ENCODE data around the gene RPH3AL. TPM values are rescaled to one million over a fixed set of nuclear protein-coding genes. Genes with fewer than 3 reads are reported as not detected.

The RPH3AL gene
- total and polyA plus RNA-seq, 4 experiments from 2014 or later = 1.7 to 5.9 (median 4.0) TPM

DNA sequence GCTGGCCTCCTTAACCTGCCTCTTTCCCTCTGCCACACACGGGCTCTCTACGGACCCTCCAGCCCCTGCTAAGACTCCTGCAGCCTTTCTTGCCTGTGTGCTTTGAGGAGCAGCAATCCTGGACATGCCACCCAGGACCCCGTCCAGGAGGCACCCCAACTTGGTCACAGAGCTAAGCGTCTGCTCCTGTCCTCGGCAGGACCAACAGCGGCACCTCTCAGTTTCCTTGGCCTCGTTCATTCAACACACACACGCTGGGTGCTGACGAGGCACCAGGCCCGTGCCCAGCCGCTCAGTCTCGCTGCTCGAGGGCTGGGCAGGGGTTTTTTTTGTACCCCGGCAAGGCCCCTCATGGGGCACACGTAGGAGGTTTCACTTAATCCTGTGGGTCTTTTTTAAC, 15.2 kb downstream of the RPH3AL start:
- H3K4me1 ChIP-seq (ENCODE audit: insufficient read depth, low read length) = peaks cover 23% of the 10 kb centered on the region
- Mint-ChIP-seq H3K4me1 (peaks cover 4 to 29% (median 18%) of the 10 kb centered on the region in 4 donors), H3K27me3 (peaks cover 5% of the 10 kb centered on the region in 2 donors), H3K36me3 (no peaks in the 10 kb centered on the region), H3K4me3 (no peak overlapping the region), H3K27ac (no peak overlapping the region), H3K9me3 (no peaks in the 10 kb centered on the region)
- H3K27ac ChIP-seq (ENCODE audit: low read depth, low read length) = no peak overlapping the region
- no peak overlapping the region for H3K4me3 ChIP-seq (ENCODE audit: low read length in 2 of 2)
- no peaks in the 10 kb centered on the region for H3K27me3 ChIP-seq (ENCODE audit: insufficient read depth, low read length)
- POLR2A ChIA-PET (ENCODE audit: partially characterized antibody) = no interaction called here
- intact Hi-C loops (cut with micrococcal nuclease) = loop anchor here (10.0 kb wide), 1 partner anchor 47 kb away; no protein-coding TSS in a partner anchor
- H3K9me3 ChIP-seq (ENCODE audit: control insufficient read depth in 1 of 2, low read length in 2 of 2) = no peaks in the 10 kb centered on the region
- DNase-seq = no peak
- H3K36me3 ChIP-seq (ENCODE audit: insufficient read depth, low read length) = no peaks in the 10 kb centered on the region
- CTCF ChIA-PET (ENCODE audit: partially characterized antibody) = no interaction called here

DNA sequence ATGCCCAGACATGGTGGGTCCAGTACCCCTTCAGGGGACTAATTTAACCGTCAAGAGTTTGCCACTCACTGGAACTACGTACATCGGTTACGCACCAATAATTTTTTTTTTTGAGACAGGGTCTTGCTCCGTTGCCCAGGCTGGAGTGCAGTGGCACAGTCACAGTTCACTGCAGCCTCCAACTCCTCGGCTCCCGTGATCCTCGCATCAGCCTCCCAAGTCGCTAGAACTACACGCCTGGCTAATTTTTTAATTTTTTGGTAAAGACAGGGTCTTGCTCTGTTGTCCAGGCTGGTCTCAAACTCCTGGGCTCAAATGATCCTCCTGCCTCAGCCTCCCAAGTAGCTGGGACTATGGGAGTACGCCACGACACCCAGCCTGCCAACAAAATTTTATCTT, 15.6 kb downstream of the RPH3AL start:
- H3K36me3 Mint-ChIP-seq = no peaks in the 10 kb centered on the region
- POLR2A ChIA-PET (ENCODE audit: partially characterized antibody) = no interaction called here
- peaks cover 5% of the 10 kb centered on the region in 2 donors for H3K27me3 Mint-ChIP-seq
- peaks cover 23% of the 10 kb centered on the region for H3K4me1 ChIP-seq (ENCODE audit: insufficient read depth, low read length)
- H3K27ac ChIP-seq (ENCODE audit: low read depth, low read length) = no peak overlapping the region
- intact Hi-C loops (cut with micrococcal nuclease) = loop anchor here (10.0 kb wide), 1 partner anchor 48 kb away; no protein-coding TSS in a partner anchor
- no peak overlapping the region for H3K27ac Mint-ChIP-seq
- H3K4me3 Mint-ChIP-seq = peak overlapping the region in 1 of 8 donors; percentile 55
- no peak overlapping the region for H3K4me3 ChIP-seq (ENCODE audit: low read length in 2 of 2)
- no peaks in the 10 kb centered on the region for H3K27me3 ChIP-seq (ENCODE audit: insufficient read depth, low read length)
- H3K4me1 Mint-ChIP-seq = peaks cover 4 to 32% (median 18%) of the 10 kb centered on the region in 4 donors
- no peaks in the 10 kb centered on the region for H3K9me3 ChIP-seq (ENCODE audit: control insufficient read depth in 1 of 2, low read length in 2 of 2)
- CTCF ChIA-PET (ENCODE audit: partially characterized antibody) = no interaction called here
- no peaks in the 10 kb centered on the region for H3K36me3 ChIP-seq (ENCODE audit: insufficient read depth, low read length)
- DNase-seq = no peak
- H3K9me3 Mint-ChIP-seq = no peaks in the 10 kb centered on the region

GRCh38 chr17:336110-337021, 16.2 kb downstream of the RPH3AL start:
- Mint-ChIP-seq H3K9me3 (no peaks in the 10 kb centered on the region), H3K27ac (peak overlapping the region in 3 of 7 donors; percentile 74 to 86 (median 84)), H3K27me3 (peaks cover 5% of the 10 kb centered on the region in 2 donors), H3K4me3 (peak overlapping the region in 5 of 8 donors; percentile 43 to 81 (median 65)), H3K36me3 (peaks cover 0 to 3% of the 10 kb centered on the region in 2 donors), H3K4me1 (peaks cover 4 to 39% (median 23%) of the 10 kb centered on the region in 4 donors)
- ChIA-PET POLR2A (ENCODE audit: partially characterized antibody) (no interaction called here), CTCF (ENCODE audit: partially characterized antibody) (no interaction called here)
- Histone ChIP-seq H3K4me1 (ENCODE audit: insufficient read depth, low read length) (peaks cover 29% of the 10 kb centered on the region), H3K27ac (ENCODE audit: low read depth, low read length) (no peak overlapping the region), H3K9me3 (ENCODE audit: control insufficient read depth in 1 of 2, low read length in 2 of 2) (no peaks in the 10 kb centered on the region), H3K27me3 (ENCODE audit: insufficient read depth, low read length) (no peaks in the 10 kb centered on the region), H3K4me3 (ENCODE audit: low read length in 2 of 2) (no peak overlapping the region), H3K36me3 (ENCODE audit: insufficient read depth, low read length) (no peaks in the 10 kb centered on the region)
- intact Hi-C loops (cut with micrococcal nuclease) = loop anchor here (10.0 kb wide), 1 partner anchor 48 kb away; no protein-coding TSS in a partner anchor
- peak; percentile 25 to 48 (median 33) for DNase-seq

- peaks cover 3 to 5% of the 10 kb centered on the region in 2 donors for H3K27me3 Mint-ChIP-seq
- H3K27me3 ChIP-seq (ENCODE audit: insufficient read depth, low read length) = no peaks in the 10 kb centered on the region
- H3K36me3 Mint-ChIP-seq = peaks cover 0 to 3% of the 10 kb centered on the region in 2 donors
- peak overlapping the region in 3 of 8 donors; percentile 15 to 73 (median 65) for H3K4me3 Mint-ChIP-seq
- peaks cover 36% of the 10 kb centered on the region for H3K4me1 ChIP-seq (ENCODE audit: insufficient read depth, low read length)
- no peaks in the 10 kb centered on the region for H3K9me3 ChIP-seq (ENCODE audit: control insufficient read depth in 1 of 2, low read length in 2 of 2)
- peaks cover 4 to 46% (median 29%) of the 10 kb centered on the region in 4 donors for H3K4me1 Mint-ChIP-seq
- H3K27ac Mint-ChIP-seq = peak overlapping the region in 2 of 7 donors; percentile 84
- DNase-seq = no peak
- CTCF ChIA-PET (ENCODE audit: partially characterized antibody) = no interaction called here
- H3K36me3 ChIP-seq (ENCODE audit: insufficient read depth, low read length) = no peaks in the 10 kb centered on the region
- POLR2A ChIA-PET (ENCODE audit: partially characterized antibody) = no interaction called here
- intact Hi-C loops (cut with micrococcal nuclease) = loop anchor here (10.0 kb wide), 1 partner anchor 49 kb away; no protein-coding TSS in a partner anchor
- H3K27ac ChIP-seq (ENCODE audit: low read depth, low read length) = no peak overlapping the region
- H3K9me3 Mint-ChIP-seq = no peaks in the 10 kb centered on the region
- no peak overlapping the region for H3K4me3 ChIP-seq (ENCODE audit: low read length in 2 of 2)
Measured at GRCh38 chr17:335691-336090, 16.9 kb downstream of the RPH3AL start.

DNA sequence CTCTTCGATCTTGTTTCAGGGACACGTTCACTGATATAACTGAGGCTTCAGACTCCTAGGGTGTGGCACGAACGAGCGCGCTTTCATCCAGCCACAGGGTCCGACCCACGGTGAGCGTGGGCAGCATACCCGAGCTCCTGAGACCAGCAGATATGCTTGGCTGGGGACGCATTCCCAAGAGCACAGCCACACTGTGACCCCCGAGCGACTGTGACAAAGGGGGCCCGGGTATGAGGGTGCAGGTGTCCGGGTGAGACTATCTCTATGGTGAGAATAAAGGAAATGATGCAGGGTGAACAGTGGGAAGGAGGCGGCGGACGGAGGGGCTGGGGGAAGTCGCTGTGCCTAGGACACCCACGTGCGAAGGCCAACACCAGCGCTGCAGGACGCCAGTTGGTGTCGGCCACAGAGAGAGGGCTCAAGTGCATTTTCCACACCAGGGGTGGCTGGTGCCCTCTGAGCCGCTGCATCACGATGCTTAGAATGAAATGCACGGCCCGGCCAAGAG, 17.6 kb downstream of the RPH3AL start:
- ChIA-PET POLR2A (ENCODE audit: partially characterized antibody) (no interaction called here), CTCF (ENCODE audit: partially characterized antibody) (no interaction called here)
- H3K27me3 ChIP-seq (ENCODE audit: insufficient read depth, low read length) = no peaks in the 10 kb centered on the region
- no peak overlapping the region for H3K4me3 ChIP-seq (ENCODE audit: low read length in 2 of 2)
- DNase-seq = no peak
- H3K4me1 ChIP-seq (ENCODE audit: insufficient read depth, low read length) = peaks cover 43% of the 10 kb centered on the region
- H3K36me3 Mint-ChIP-seq = peaks cover 0 to 3% of the 10 kb centered on the region in 2 donors
- peak overlapping the region in 1 of 7 donors; percentile 18 for H3K27ac Mint-ChIP-seq
- H3K4me3 Mint-ChIP-seq = peak overlapping the region in 2 of 8 donors; percentile 6 to 9
- H3K4me1 Mint-ChIP-seq = peaks cover 4 to 52% (median 33%) of the 10 kb centered on the region in 4 donors
- H3K27ac ChIP-seq (ENCODE audit: low read depth, low read length) = no peak overlapping the region
- H3K27me3 Mint-ChIP-seq = peaks cover 3 to 5% of the 10 kb centered on the region in 2 donors
- no peaks in the 10 kb centered on the region for H3K9me3 Mint-ChIP-seq
- intact Hi-C loops (cut with micrococcal nuclease) = loop anchor here (10.0 kb wide), 1 partner anchor 50 kb away; no protein-coding TSS in a partner anchor
- H3K36me3 ChIP-seq (ENCODE audit: insufficient read depth, low read length) = no peaks in the 10 kb centered on the region
- no peaks in the 10 kb centered on the region for H3K9me3 ChIP-seq (ENCODE audit: control insufficient read depth in 1 of 2, low read length in 2 of 2)

GRCh38 chr17:333626-334396, 18.8 kb downstream of the RPH3AL start:
- H3K4me3 Mint-ChIP-seq = peak overlapping the region in 4 of 8 donors; percentile 25 to 65 (median 54)
- ChIA-PET CTCF (ENCODE audit: partially characterized antibody) (no interaction called here), POLR2A (ENCODE audit: partially characterized antibody) (no interaction called here)
- H3K27ac ChIP-seq (ENCODE audit: low read depth, low read length) = no peak overlapping the region
- H3K27ac Mint-ChIP-seq = peak overlapping the region in 6 of 7 donors; percentile 13 to 74 (median 34)
- H3K4me1 Mint-ChIP-seq = peaks cover 4 to 55% (median 35%) of the 10 kb centered on the region in 4 donors
- H3K27me3 Mint-ChIP-seq = peaks cover 3 to 5% of the 10 kb centered on the region in 2 donors
- H3K4me3 ChIP-seq (ENCODE audit: low read length in 2 of 2) = no peak overlapping the region
- intact Hi-C loops (cut with micrococcal nuclease) = loop anchor here (10.0 kb wide), 1 partner anchor 51 kb away; no protein-coding TSS in a partner anchor
- no peaks in the 10 kb centered on the region for H3K9me3 Mint-ChIP-seq
- no peaks in the 10 kb centered on the region for H3K36me3 ChIP-seq (ENCODE audit: insufficient read depth, low read length)
- H3K27me3 ChIP-seq (ENCODE audit: insufficient read depth, low read length) = no peaks in the 10 kb centered on the region
- peaks cover 0 to 3% of the 10 kb centered on the region in 2 donors for H3K36me3 Mint-ChIP-seq
- no peaks in the 10 kb centered on the region for H3K9me3 ChIP-seq (ENCODE audit: control insufficient read depth in 1 of 2, low read length in 2 of 2)
- peaks cover 49% of the 10 kb centered on the region for H3K4me1 ChIP-seq (ENCODE audit: insufficient read depth, low read length)
- no peak for DNase-seq

Measured in CD4-positive, alpha-beta memory T cell (primary cell).